Stomach (tissue), 9 donors: ENCODE results near the gene PDK3. TPM values are rescaled to one million over a fixed set of nuclear protein-coding genes. Genes with fewer than 3 reads are reported as not detected.

Source experiments
- DNase-seq, 2 donors: peaks; one replicate each; pipeline versions ENCODE4 v3.0.0 to v3.0.0-alpha.2; 2013 to 2019
- H3K27ac ChIP-seq, 5 donors: fragments of 200-600 bp in 4 of 5; sonication (generic) in 4 of 5; one replicate each; pipeline ENCODE4 v1.5.1; 2013 to 2019; ENCODE audit warnings: mild to moderate bottlenecking in 1 of 5, moderate library complexity in 1 of 5
- H3K27me3 ChIP-seq, 3 donors: fragments of 200-600 bp; sonication (generic); one replicate each; pipeline ENCODE4 v1.5.1; 2017 to 2019; ENCODE audit warnings: mixed run types in 1 of 3
- H3K36me3 ChIP-seq, 4 donors: fragments of 200-600 bp; sonication (generic); 1 replicate in 3 of 4; 2 replicates in 1 of 4; pipeline ENCODE4 v1.5.1; 2016 to 2019
- H3K4me1 ChIP-seq, 4 donors: fragments of 200-600 bp; sonication (generic); one replicate each; pipeline ENCODE4 v1.5.1; 2016 to 2019
- H3K4me3 ChIP-seq, 4 donors: fragments of 200-600 bp; sonication (generic) in 3 of 4; one replicate each; pipeline ENCODE4 v1.5.1; 2016 to 2019; ENCODE audit warnings: mild to moderate bottlenecking in 1 of 4
- H3K9me3 ChIP-seq, 4 donors: fragments of 200-600 bp; sonication (generic); one replicate each; pipeline ENCODE4 v1.5.1; 2016 to 2019
- EP300 ChIP-seq: sonication (generic); formaldehyde crosslinking; IDR thresholded peaks from one replicate; pipeline ENCODE4 v1.6.1; 2017; ENCODE audit warnings: antibody characterized with exemption
- POLR2A ChIP-seq, 4 donors: fragments of 450-650 bp; IDR thresholded peaks; one replicate each; pipeline ENCODE4 v1.6.1; 2016; ENCODE audit warnings: antibody characterized with exemption in 4 of 4, control low read depth in 2 of 4, mild to moderate bottlenecking in 1 of 4, moderate library complexity in 1 of 4
- POLR2AphosphoS5 ChIP-seq, 3 donors: sonication (generic); formaldehyde crosslinking; IDR thresholded peaks; one replicate each; pipeline ENCODE4 v1.6.1; 2016; ENCODE audit warnings: antibody characterized with exemption in 3 of 3
- WGBS, 5 donors: extraction: QIAGEN DNeasy Blood & Tissue Kit in 3 of 5; methylation state at CpG; one replicate each; pipeline versions ENCODE4 v1.1.5 to v1.1.7; 2013 to 2018; 5-methylcytosine and 5-hydroxymethylcytosine counted together
- intact Hi-C: fragments of 100-400 bp; cut with DNase I; formaldehyde crosslinking; loops from one replicate; pipeline ENCODE4 v1.15.1; 2023; ENCODE audit warnings: low total_unique reads
- polyA plus RNA-seq, 3 donors: library from polyadenylated mRNA; stranded (reverse); fragments of 200-250 nt; gene quantifications; one replicate each; pipeline ENCODE4 v1.2.3, GENCODE V29; 2013
- total RNA-seq, 5 donors: library from RNA; depleted of rRNA; stranded (reverse); fragments of >200 nt; gene quantifications; one replicate each; pipeline versions ENCODE4 v1.1.0 to v1.2.3, GENCODE V29; 2014 to 2016
- TF ChIP-seq, protein P1 (sequence below), 7 experiments: fragments of 450-650 bp in 4 of 7; fragments of 200-600 bp in 3 of 7; sonication (generic) in 3 of 7; IDR thresholded peaks; one replicate each; pipeline ENCODE4 v1.5.1; 2016 to 2019; ENCODE audit warnings: antibody characterized with exemption in 7 of 7, control low read depth in 2 of 7, mild to moderate bottlenecking in 1 of 7
- donor health status: healthy with polysubstance abuse.
- donor health status: Bipolar disorder and iron deficiency.
- donor health status: healthy.

PDK3 gene
- total and polyA plus RNA-seq, 8 donors = 0.29 to 81.1 (median 5.1) TPM

DNA sequence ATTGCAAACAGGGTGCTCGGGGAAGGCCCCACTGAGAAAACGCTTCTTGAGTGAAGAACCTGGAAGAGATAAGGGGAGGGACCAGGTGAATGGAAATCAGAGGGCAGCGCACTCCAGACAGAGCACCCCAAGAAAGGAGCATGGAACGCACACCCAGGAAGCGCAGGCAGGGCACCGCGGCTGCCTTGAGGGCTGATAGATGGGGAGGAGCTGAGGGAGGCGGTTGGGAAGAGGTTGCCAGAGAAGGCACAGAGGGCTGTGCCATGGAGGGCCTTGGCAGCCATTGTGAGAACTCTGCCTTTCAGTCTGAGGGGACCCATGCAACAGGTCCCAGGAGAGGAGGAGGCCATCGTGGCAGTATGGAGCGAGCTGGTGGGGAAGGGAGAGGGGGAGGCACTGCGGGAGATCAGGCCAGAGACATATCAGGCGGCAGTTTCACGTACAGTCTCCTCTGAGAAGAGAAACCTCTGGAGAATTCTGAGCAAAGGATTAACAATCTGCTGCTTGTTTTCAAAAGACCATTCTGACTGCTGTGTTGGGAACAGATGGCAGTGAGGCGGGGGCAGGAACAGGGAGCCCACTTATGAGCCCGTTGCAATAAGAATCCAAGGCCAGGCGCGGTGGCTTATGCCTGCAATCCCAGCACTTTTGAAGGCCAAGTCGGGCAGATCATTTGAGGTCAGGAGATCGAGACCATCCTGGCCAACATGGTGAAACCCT is 98.4 kb downstream of the PDK3 start:
- no peaks in the 10 kb centered on the region for H3K4me1 ChIP-seq
- TF ChIP-seq EP300 (no peak), POLR2AphosphoS5 (IDR thresholded peaks at IDR 0.05) (no peak), POLR2A (IDR thresholded peaks at IDR 0.05) (no peak)
- TF ChIP-seq, protein P1, sequence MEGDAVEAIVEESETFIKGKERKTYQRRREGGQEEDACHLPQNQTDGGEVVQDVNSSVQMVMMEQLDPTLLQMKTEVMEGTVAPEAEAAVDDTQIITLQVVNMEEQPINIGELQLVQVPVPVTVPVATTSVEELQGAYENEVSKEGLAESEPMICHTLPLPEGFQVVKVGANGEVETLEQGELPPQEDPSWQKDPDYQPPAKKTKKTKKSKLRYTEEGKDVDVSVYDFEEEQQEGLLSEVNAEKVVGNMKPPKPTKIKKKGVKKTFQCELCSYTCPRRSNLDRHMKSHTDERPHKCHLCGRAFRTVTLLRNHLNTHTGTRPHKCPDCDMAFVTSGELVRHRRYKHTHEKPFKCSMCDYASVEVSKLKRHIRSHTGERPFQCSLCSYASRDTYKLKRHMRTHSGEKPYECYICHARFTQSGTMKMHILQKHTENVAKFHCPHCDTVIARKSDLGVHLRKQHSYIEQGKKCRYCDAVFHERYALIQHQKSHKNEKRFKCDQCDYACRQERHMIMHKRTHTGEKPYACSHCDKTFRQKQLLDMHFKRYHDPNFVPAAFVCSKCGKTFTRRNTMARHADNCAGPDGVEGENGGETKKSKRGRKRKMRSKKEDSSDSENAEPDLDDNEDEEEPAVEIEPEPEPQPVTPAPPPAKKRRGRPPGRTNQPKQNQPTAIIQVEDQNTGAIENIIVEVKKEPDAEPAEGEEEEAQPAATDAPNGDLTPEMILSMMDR (IDR thresholded peaks at IDR 0.05) = no peak
- WGBS, 5 donors = 85 to 94% (median 90%) methylated on average over 15 to 19 of the region's 19 CpGs

DNA sequence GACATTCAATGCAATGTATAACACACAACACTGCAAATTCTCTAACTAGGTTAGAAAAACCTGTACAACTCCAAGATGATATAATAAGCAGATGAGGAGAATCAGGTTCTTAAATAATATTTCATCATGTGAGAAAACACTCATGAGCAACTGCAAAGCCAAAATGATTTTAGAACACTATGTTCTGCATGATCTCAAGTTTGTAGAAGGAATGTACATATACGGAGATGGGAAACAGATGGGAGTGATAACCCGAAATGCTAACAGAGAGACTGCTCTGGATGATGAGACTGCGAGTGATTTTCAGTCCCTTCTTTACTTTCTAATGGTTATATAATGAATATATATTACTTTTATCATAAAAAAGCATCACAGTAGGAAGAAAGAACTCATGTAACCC is 101.2 kb downstream of the PDK3 start:
- H3K27me3 ChIP-seq = no peaks in the 10 kb centered on the region
- WGBS, 5 donors = 61 to 71% (median 67%) methylated on average over 3 of the region's 3 CpGs
- peak in 1 of 2 donors; percentile 29 for DNase-seq

More for the DNA sequence above, 98.4 kb downstream of the PDK3 start:
- H3K36me3 ChIP-seq = no peaks in the 10 kb centered on the region
- no peak overlapping the region for H3K27ac ChIP-seq
- no peak for DNase-seq
- H3K9me3 ChIP-seq = no peaks in the 10 kb centered on the region
- H3K27me3 ChIP-seq = no peaks in the 10 kb centered on the region
- intact Hi-C loops = no loop called here
- H3K4me3 ChIP-seq = no peak overlapping the region

DNA sequence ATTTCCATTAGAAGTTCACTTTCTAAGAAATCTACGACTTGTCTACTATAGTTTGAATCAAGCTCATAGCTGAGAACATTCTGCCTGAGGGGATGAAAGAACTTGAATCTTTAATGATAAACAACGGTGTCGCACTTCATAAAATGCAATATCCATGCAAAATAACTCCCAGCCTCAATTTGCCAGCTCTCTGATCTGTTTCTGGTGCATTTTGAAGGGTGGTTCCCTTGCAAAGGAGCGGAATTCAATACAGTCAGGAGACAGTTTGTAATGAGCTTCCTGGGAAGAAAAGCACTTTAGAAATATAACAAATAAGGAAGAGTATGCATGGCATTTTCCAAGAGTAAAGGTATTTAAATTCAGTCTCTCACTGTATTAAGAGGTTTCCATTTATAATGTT is 102.1 kb downstream of the PDK3 start:
- H3K27me3 ChIP-seq = no peaks in the 10 kb centered on the region
- 65 to 84% (median 74%) methylated on average over 4 of the region's 4 CpGs for WGBS, 5 donors
- no peaks in the 10 kb centered on the region for H3K4me1 ChIP-seq
- no peak overlapping the region for H3K4me3 ChIP-seq
- DNase-seq = no peak
- TF ChIP-seq EP300 (no peak), POLR2AphosphoS5 (IDR thresholded peaks at IDR 0.05) (no peak), POLR2A (IDR thresholded peaks at IDR 0.05) (no peak)
- TF ChIP-seq, protein P1 (IDR thresholded peaks at IDR 0.05) = no peak
- H3K36me3 ChIP-seq = no peaks in the 10 kb centered on the region
- intact Hi-C loops = no loop called here
- H3K27ac ChIP-seq = no peak overlapping the region
- H3K9me3 ChIP-seq = no peaks in the 10 kb centered on the region

More for the DNA sequence above, 101.2 kb downstream of the PDK3 start:
- Histone ChIP-seq H3K36me3 (no peaks in the 10 kb centered on the region), H3K9me3 (no peaks in the 10 kb centered on the region), H3K27ac (no peak overlapping the region), H3K4me1 (no peaks in the 10 kb centered on the region), H3K4me3 (no peak overlapping the region)
- no peak for TF ChIP-seq EP300
- TF ChIP-seq POLR2AphosphoS5 (IDR thresholded peaks at IDR 0.05) = peak in 1 of 3 donors; percentile 6
- TF ChIP-seq POLR2A (IDR thresholded peaks at IDR 0.05) = no peak
- intact Hi-C loops = no loop called here

DNA sequence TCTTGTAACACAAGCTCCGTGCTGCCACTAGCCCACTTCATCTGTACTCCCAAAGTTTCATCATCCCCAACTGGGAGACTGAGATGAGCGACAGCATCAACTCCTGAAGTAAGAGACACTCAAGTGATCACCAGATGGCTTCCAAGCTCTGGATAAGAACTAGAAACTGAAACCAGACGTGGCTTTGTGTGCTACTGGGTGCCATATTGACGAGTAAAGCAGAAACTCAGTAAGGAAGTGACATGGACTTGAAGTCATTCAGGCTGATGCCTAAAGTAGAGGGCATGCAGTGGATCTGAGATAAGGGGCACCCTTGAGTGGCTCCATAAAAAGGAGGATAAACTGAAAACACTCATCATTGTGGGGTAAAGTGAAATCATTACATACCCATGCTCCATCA is 109.7 kb downstream of the PDK3 start:
- Histone ChIP-seq H3K9me3 (no peaks in the 10 kb centered on the region), H3K27me3 (no peaks in the 10 kb centered on the region), H3K27ac (no peak overlapping the region), H3K4me1 (no peaks in the 10 kb centered on the region), H3K4me3 (no peak overlapping the region), H3K36me3 (no peaks in the 10 kb centered on the region)
- intact Hi-C loops = no loop called here
- DNase-seq = no peak
- 62 to 82% (median 76%) methylated on average over 4 of the region's 4 CpGs for WGBS, 5 donors
- no peak for TF ChIP-seq EP300
- no peak for TF ChIP-seq POLR2AphosphoS5 (IDR thresholded peaks at IDR 0.05)
- TF ChIP-seq, protein P1 (IDR thresholded peaks at IDR 0.05) = no peak

DNA sequence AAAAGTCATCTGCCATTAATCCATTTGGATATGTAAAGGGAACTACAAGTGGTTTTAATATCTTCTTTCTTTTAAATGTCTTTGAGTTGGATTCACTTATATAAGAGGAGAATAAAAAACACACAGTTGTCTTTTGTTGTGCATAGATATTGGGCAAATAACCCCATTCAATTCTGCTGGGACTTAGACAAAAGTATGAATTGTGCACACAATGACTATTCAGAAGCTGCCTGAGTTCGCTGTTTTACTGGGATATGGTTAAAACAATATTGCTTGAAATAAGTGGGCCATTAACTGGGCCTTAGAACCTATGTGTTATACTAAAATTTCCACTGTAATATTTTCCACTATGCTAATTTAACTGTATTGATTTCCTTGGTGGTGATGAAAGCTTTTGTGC is 110.4 kb downstream of the PDK3 start:
- Histone ChIP-seq H3K27ac (no peak overlapping the region), H3K4me3 (no peak overlapping the region), H3K27me3 (no peaks in the 10 kb centered on the region), H3K36me3 (no peaks in the 10 kb centered on the region), H3K9me3 (no peaks in the 10 kb centered on the region), H3K4me1 (no peaks in the 10 kb centered on the region)
- intact Hi-C loops = no loop called here
- TF ChIP-seq POLR2A (IDR thresholded peaks at IDR 0.05) (no peak), EP300 (no peak), POLR2AphosphoS5 (IDR thresholded peaks at IDR 0.05) (no peak)
- TF ChIP-seq, protein P1 (IDR thresholded peaks at IDR 0.05) = no peak
- WGBS, 5 donors = 59 to 100% (median 74%) methylated on average over 1 of the region's 1 CpG
- no peak for DNase-seq
